Vagina (tissue), 2 donors: ENCODE measurements around the gene PCBP3.

ENCODE experiments used
- POLR2A ChIP-seq, 2 donors: fragments of 450-650 bp; IDR thresholded peaks; one replicate each; pipeline ENCODE4 v1.6.1; 2017; ENCODE audit warnings: antibody characterized with exemption in 2 of 2, mild to moderate bottlenecking in 2 of 2, moderate library complexity in 2 of 2
- POLR2AphosphoS5 ChIP-seq, 2 donors: sonication (generic); formaldehyde crosslinking; IDR thresholded peaks; one replicate each; pipeline ENCODE4 v1.9.0; 2017; ENCODE audit warnings: antibody characterized with exemption in 2 of 2, mild to moderate bottlenecking in 2 of 2, low read depth in 1 of 2; ENCODE audit not compliant: insufficient read depth in 1 of 2
- TF ChIP-seq, protein P1 (sequence below), 3 experiments: fragments of 450-650 bp in 2 of 3; fragments of 200-600 bp in 1 of 3; sonication (generic) in 1 of 3; IDR thresholded peaks; one replicate each; pipeline ENCODE4 v1.5.1; 2017 to 2019; ENCODE audit warnings: antibody characterized with exemption in 3 of 3, mild to moderate bottlenecking in 2 of 3, moderate library complexity in 2 of 3

DNA sequence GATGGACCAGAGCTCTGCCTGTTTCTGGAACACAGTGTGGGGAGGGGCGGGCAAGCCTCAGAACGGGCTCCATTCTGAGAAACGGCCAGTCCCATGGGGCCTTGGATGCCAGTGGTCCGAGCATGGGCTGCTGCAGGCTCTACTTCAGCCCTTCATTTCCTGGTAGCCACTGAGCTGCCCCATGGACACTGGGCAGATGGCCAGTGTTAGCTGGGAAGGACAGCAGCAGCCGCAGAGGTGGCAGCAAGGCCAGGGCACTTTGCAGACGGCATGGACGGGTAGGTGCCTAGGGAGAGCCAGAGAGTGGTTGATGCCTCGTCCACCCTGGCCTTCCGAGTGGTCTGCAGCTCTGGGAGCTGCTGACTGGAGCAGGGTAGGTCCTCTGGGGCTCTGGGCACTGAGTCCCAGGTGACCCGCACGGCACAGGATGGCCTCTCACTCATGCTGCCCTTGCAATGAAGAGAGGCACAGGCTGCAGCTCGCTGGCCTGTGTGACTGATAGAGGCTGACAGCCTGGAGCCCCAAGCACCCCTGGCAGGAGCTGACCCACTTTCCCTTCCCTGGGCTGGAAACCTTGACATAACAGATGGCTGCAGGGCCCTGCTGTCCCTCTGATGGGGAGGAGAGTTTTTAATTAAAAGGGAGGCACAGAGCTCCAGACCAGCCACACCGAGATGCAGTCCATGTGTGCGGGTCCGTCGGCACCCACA, 250.4 kb downstream of the PCBP3 start:
- no peak for TF ChIP-seq POLR2AphosphoS5 (IDR thresholded peaks at IDR 0.05; ENCODE audit: insufficient read depth in 1 of 2, low read depth in 1 of 2)
- TF ChIP-seq, protein P1, sequence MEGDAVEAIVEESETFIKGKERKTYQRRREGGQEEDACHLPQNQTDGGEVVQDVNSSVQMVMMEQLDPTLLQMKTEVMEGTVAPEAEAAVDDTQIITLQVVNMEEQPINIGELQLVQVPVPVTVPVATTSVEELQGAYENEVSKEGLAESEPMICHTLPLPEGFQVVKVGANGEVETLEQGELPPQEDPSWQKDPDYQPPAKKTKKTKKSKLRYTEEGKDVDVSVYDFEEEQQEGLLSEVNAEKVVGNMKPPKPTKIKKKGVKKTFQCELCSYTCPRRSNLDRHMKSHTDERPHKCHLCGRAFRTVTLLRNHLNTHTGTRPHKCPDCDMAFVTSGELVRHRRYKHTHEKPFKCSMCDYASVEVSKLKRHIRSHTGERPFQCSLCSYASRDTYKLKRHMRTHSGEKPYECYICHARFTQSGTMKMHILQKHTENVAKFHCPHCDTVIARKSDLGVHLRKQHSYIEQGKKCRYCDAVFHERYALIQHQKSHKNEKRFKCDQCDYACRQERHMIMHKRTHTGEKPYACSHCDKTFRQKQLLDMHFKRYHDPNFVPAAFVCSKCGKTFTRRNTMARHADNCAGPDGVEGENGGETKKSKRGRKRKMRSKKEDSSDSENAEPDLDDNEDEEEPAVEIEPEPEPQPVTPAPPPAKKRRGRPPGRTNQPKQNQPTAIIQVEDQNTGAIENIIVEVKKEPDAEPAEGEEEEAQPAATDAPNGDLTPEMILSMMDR (IDR thresholded peaks at IDR 0.05): no peak
- no peak for TF ChIP-seq POLR2A (IDR thresholded peaks at IDR 0.05)
